ENCODE results near the gene BCAS1. TPM values are rescaled to one million over a fixed set of nuclear protein-coding genes. Genes with fewer than 3 reads are reported as not detected.

The BCAS1 gene
- total RNA-seq, 4 donors from 2014 or later, result 0.29 to 0.83 TPM; not detected in 2

- intact Hi-C loops (cut with DNase I; ENCODE audit: low total_unique reads), result no loop called here
- Histone ChIP-seq H3K9me3 (peaks cover 0 to 6% of the 10 kb centered on the region in 2 donors), H3K4me1 (peaks cover 3 to 6% of the 10 kb centered on the region in 2 donors), H3K27ac (no peak overlapping the region), H3K4me3 (no peak overlapping the region), H3K27me3 (no peaks in the 10 kb centered on the region), H3K36me3 (no peaks in the 10 kb centered on the region)
- TF ChIP-seq CTCF (IDR thresholded peaks at IDR 0.05), result no peak
- TF ChIP-seq POLR2A (IDR thresholded peaks at IDR 0.05), result no peak
- DNase-seq, result no peak
Observed at GRCh38 chr20:54029176-54029575, 41.2 kb downstream of the BCAS1 start.

- H3K27ac ChIP-seq, result no peak overlapping the region
- TF ChIP-seq POLR2A (IDR thresholded peaks at IDR 0.05) (no peak), CTCF (IDR thresholded peaks at IDR 0.05) (no peak)
- H3K4me3 ChIP-seq, result no peak overlapping the region
- peaks cover 3 to 6% of the 10 kb centered on the region in 2 donors for H3K4me1 ChIP-seq
- DNase-seq, result no peak
- intact Hi-C loops (cut with DNase I; ENCODE audit: low total_unique reads), result no loop called here
- no peaks in the 10 kb centered on the region for H3K36me3 ChIP-seq
- no peaks in the 10 kb centered on the region for H3K27me3 ChIP-seq
- peaks cover 0 to 6% of the 10 kb centered on the region in 2 donors for H3K9me3 ChIP-seq
Observed at GRCh38 chr20:54028276-54029011, 42.0 kb downstream of the BCAS1 start.

GRCh38 chr20:54027704-54028103 is 42.7 kb downstream of the BCAS1 start:
- Histone ChIP-seq H3K27ac (no peak overlapping the region), H3K9me3 (peaks cover 0 to under 1% of the 10 kb centered on the region in 2 donors), H3K27me3 (no peaks in the 10 kb centered on the region), H3K36me3 (no peaks in the 10 kb centered on the region), H3K4me3 (no peak overlapping the region), H3K4me1 (peaks cover 3 to 6% of the 10 kb centered on the region in 2 donors)
- TF ChIP-seq CTCF (IDR thresholded peaks at IDR 0.05), result no peak
- no peak for TF ChIP-seq POLR2A (IDR thresholded peaks at IDR 0.05)
- intact Hi-C loops (cut with DNase I; ENCODE audit: low total_unique reads), result no loop called here
- no peak for DNase-seq

- intact Hi-C loops (cut with DNase I; ENCODE audit: low total_unique reads), result no loop called here
- TF ChIP-seq CTCF (IDR thresholded peaks at IDR 0.05) (no peak), POLR2A (IDR thresholded peaks at IDR 0.05) (no peak)
- Histone ChIP-seq H3K36me3 (no peaks in the 10 kb centered on the region), H3K27me3 (no peaks in the 10 kb centered on the region), H3K27ac (peak overlapping the region in 1 of 2 donors; percentile 45), H3K4me3 (no peak overlapping the region), H3K4me1 (peaks cover 3 to 6% of the 10 kb centered on the region in 2 donors), H3K9me3 (no peaks in the 10 kb centered on the region)
- DNase-seq, result no peak
Observed at GRCh38 chr20:54026295-54027064, 43.9 kb downstream of the BCAS1 start.

GRCh38 chr20:54025251-54025771 is 45.1 kb downstream of the BCAS1 start:
- H3K9me3 ChIP-seq, result no peaks in the 10 kb centered on the region
- no peaks in the 10 kb centered on the region for H3K27me3 ChIP-seq
- intact Hi-C loops (cut with DNase I; ENCODE audit: low total_unique reads), result no loop called here
- no peaks in the 10 kb centered on the region for H3K36me3 ChIP-seq
- peak overlapping the region; percentile 45 to 65 for H3K27ac ChIP-seq
- TF ChIP-seq POLR2A (IDR thresholded peaks at IDR 0.05) (no peak), CTCF (IDR thresholded peaks at IDR 0.05) (no peak)
- H3K4me1 ChIP-seq, result peaks cover 3 to 6% of the 10 kb centered on the region in 2 donors
- H3K4me3 ChIP-seq, result no peak overlapping the region
- no peak for DNase-seq
